Endothelial cell of umbilical vein (primary cell): ENCODE measurements around the gene NUAK1. TPM values are rescaled to one million over a fixed set of nuclear protein-coding genes. Genes with fewer than 3 reads are reported as not detected.

Experiments used
- BruUV-seq: library from RNA; stranded (reverse); fragments of 400-500 nt; replicated peaks from 2 replicates; lab custom pipeline; 2021; lab: Mats Ljungman, UMichigan
- CTCF ChIA-PET: fragments of 300-600, 350-600 bp; sonication (Branson Sonifier 250); formaldehyde crosslinking; loops from one replicate; lab custom pipeline; 2021; ENCODE audit warnings: antibody characterized with exemption, inconsistent platforms; lab: Charles Lee
- POLR2A ChIA-PET: fragments of 300-600, 350-600 bp; sonication (Branson Sonifier 250); formaldehyde crosslinking; loops from one replicate; lab custom pipeline; 2021; ENCODE audit warnings: antibody characterized with exemption, inconsistent platforms; lab: Charles Lee
- DNase-seq: peaks from one replicate; pipeline ENCODE4 v3.0.0-alpha.2; 2011; ENCODE audit warnings: low read depth, low spot score
- FAIRE-seq: peaks from 2 replicates; lab custom pipeline; 2011; peaks lifted over from hg19 to GRCh38; lab: Jason Lieb, UNC
- H2AFZ ChIP-seq: 2 replicates; pipeline ENCODE4 v1.6.0; 2012; ENCODE audit warnings: low read depth, low read length, control low read depth, inconsistent platforms
- H3K27ac ChIP-seq: 2 replicates; pipeline ENCODE4 v1.5.1; 2011; ENCODE audit warnings: low read depth, mild to moderate bottlenecking, control low read depth, low read length, moderate library complexity; ENCODE audit not compliant: insufficient read depth
- H3K27me3 ChIP-seq, 2 experiments: 2 replicates each; pipeline versions ENCODE4 v1.6.0 to v1.6.1; 2011; ENCODE audit warnings: low read length in 2 of 2, mixed read lengths in 1 of 2; ENCODE audit not compliant: control insufficient read depth in 2 of 2, insufficient read depth in 2 of 2
- H3K36me3 ChIP-seq, 2 experiments: 2 replicates in 1 of 2; 3 replicates in 1 of 2; pipeline ENCODE4 v1.5.1; 2011; ENCODE audit warnings: low read length in 2 of 2, mild to moderate bottlenecking in 1 of 2, moderate library complexity in 1 of 2; ENCODE audit not compliant: control insufficient read depth in 2 of 2, insufficient read depth in 2 of 2; ENCODE audit errors: extremely low read depth in 1 of 2
- H3K4me1 ChIP-seq: 3 replicates; pipeline ENCODE4 v1.5.1; 2011; ENCODE audit warnings: mild to moderate bottlenecking, low read length; ENCODE audit not compliant: control insufficient read depth, insufficient read depth; ENCODE audit errors: extremely low read depth
- H3K4me2 ChIP-seq: 2 replicates; pipeline ENCODE4 v1.6.1; 2011; ENCODE audit warnings: low read length, control low read depth, mixed read lengths; ENCODE audit not compliant: insufficient read depth
- H3K4me3 ChIP-seq, 3 experiments: fragments of 200-600 bp in 1 of 3; sonication (generic), shearing (Covaris generic) in 1 of 3; replicated peaks in 1 of 3; 2 replicates each; pipeline ENCODE4 v1.5.1; 2011 to 2016; ENCODE audit warnings: control low read depth in 3 of 3, low read length in 3 of 3, mild to moderate bottlenecking in 2 of 3, inconsistent platforms in 1 of 3, low read depth in 1 of 3, moderate library complexity in 1 of 3; ENCODE audit not compliant: insufficient read depth in 1 of 3
- H3K79me2 ChIP-seq: 2 replicates; pipeline ENCODE4 v1.6.0; 2012; ENCODE audit warnings: low read length, inconsistent platforms; ENCODE audit not compliant: control insufficient read depth, insufficient read depth
- H3K9ac ChIP-seq: replicated peaks from 2 replicates; pipeline ENCODE3; 2011; ENCODE audit warnings: low read length, control low read depth; ENCODE audit not compliant: insufficient read depth; ENCODE audit errors: extremely low read depth
- H3K9me1 ChIP-seq: replicated peaks from 3 replicates; pipeline ENCODE4 v1.6.0; 2011; ENCODE audit warnings: mild to moderate bottlenecking, low read length; ENCODE audit not compliant: control insufficient read depth, insufficient read depth; ENCODE audit errors: extremely low read depth
- H3K9me3 ChIP-seq: replicated peaks from 2 replicates; pipeline ENCODE4 v1.5.1; 2012; ENCODE audit warnings: low read length, inconsistent platforms; ENCODE audit not compliant: control insufficient read depth, insufficient read depth
- H4K20me1 ChIP-seq: replicated peaks from 2 replicates; pipeline ENCODE3; 2011; ENCODE audit warnings: mild to moderate bottlenecking, low read length; ENCODE audit not compliant: control insufficient read depth, insufficient read depth; ENCODE audit errors: extremely low read depth
- FOS ChIP-seq: IDR thresholded peaks from 2 replicates; pipeline ENCODE4 v1.6.1; 2011; ENCODE audit warnings: mild to moderate bottlenecking, low read length, moderate library complexity, borderline replicate concordance; ENCODE audit not compliant: insufficient read depth
- GATA2 ChIP-seq: IDR thresholded peaks from 2 replicates; pipeline ENCODE4 v1.7.0; 2011; ENCODE audit warnings: low read depth, mild to moderate bottlenecking, moderate library complexity, mixed read lengths, low read length; ENCODE audit not compliant: insufficient read length, insufficient read depth
- JUN ChIP-seq: IDR thresholded peaks from 2 replicates; pipeline ENCODE4 v1.6.1; 2011; ENCODE audit warnings: borderline replicate concordance, low read depth; ENCODE audit not compliant: insufficient read length, insufficient read depth
- MYC ChIP-seq: IDR thresholded peaks from one replicate; pipeline ENCODE4 v1.6.1; 2011; ENCODE audit warnings: mild to moderate bottlenecking, low read depth, low read length
- POLR2A ChIP-seq: IDR thresholded peaks from 2 replicates; pipeline ENCODE4 v1.6.1; 2012; ENCODE audit warnings: low read depth, mild to moderate bottlenecking, control low read depth, low read length
- POLR2AphosphoS5 ChIP-seq: IDR thresholded peaks from 2 replicates; pipeline ENCODE4 v1.6.1; 2012; ENCODE audit warnings: low read depth, mild to moderate bottlenecking, control low read depth, low read length, moderate library complexity; ENCODE audit not compliant: insufficient read depth
- dilution Hi-C: fragments of 300-500 bp; cut with MboI; formaldehyde crosslinking; loops from one replicate; pipeline ENCODE4 v1.15.0; 2019; ENCODE audit warnings: low sequenced_read_pairs; ENCODE audit not compliant: extremely low pct_ligation_motif_present
- intact Hi-C: fragments of 100-400 bp; cut with micrococcal nuclease; formaldehyde crosslinking; loops from one replicate; pipeline ENCODE4 v1.10.0; 2022
- polyA plus RNA-seq, 4 experiments: library from polyadenylated mRNA; depleted of rRNA in 3 of 4; stranded (reverse) in 3 of 4; unstranded in 1 of 4; fragments of >200 nt; gene quantifications; 2 replicates each; pipeline versions ENCODE4 v1.2.1 to v1.2.3, GENCODE V29; 2011 to 2012; ENCODE audit warnings: missing spikeins in 1 of 4
- total RNA-seq: library from RNA; stranded (reverse); gene quantifications from 2 replicates; pipeline ENCODE4 v1.2.3, GENCODE V29; 2021
- TF ChIP-seq, protein P1 (sequence below), 2 donors: IDR thresholded peaks; 1 replicate in 1 of 2; 2 replicates in 1 of 2; pipeline ENCODE4 v1.5.1; 2011; ENCODE audit warnings: low read length in 2 of 2, mild to moderate bottlenecking in 2 of 2, moderate library complexity in 2 of 2, control low read depth in 1 of 2, inconsistent platforms in 1 of 2, low read depth in 1 of 2; ENCODE audit not compliant: insufficient read depth in 1 of 2; ENCODE audit errors: extremely low read depth in 1 of 2

NUAK1 gene
- total and polyA plus RNA-seq, 2 donors (not counting 3 experiments of a cell fraction or from before 2014, with no cell fraction given) = 34.2 to 39.7 TPM

DNA sequence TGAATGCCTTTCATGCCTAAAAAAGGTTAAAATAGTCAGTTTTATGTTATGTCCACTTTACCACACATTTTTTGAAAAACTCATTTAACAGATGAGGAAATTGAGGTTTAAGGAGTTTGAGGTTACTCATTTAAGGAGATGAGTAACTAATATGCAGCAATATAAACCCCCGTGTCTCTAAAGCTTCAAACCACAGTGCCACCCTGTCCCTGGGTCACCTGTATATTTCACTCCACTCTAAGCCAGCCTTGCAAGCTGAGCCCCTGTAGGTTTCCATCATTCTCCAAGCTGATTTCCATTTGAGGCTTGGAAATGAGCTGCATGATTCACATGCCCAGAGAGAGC is 64.4 kb downstream of the NUAK1 start:
- Histone ChIP-seq H3K4me3 (no peak overlapping the region), H3K27ac (no peak overlapping the region), H3K4me2 (no peak overlapping the region), H3K36me3 (peaks cover 4 to 28% of the 10 kb centered on the region in 2 experiments), H3K9me3 (no peaks in the 10 kb centered on the region), H3K9me1 (no peaks in the 10 kb centered on the region), H3K9ac (no peak overlapping the region), H3K27me3 (no peaks in the 10 kb centered on the region), H3K79me2 (no peaks in the 10 kb centered on the region), H4K20me1 (no peaks in the 10 kb centered on the region), H2AFZ (no peak overlapping the region), H3K4me1 (peaks cover 23% of the 10 kb centered on the region)
- FAIRE-seq = no peak
- intact Hi-C loops (no loop called here), dilution Hi-C loops (no loop called here)
- TF ChIP-seq POLR2AphosphoS5 (no peak), MYC (no peak), JUN (no peak), GATA2 (no peak), POLR2A (no peak), FOS (no peak)
- TF ChIP-seq, protein P1, sequence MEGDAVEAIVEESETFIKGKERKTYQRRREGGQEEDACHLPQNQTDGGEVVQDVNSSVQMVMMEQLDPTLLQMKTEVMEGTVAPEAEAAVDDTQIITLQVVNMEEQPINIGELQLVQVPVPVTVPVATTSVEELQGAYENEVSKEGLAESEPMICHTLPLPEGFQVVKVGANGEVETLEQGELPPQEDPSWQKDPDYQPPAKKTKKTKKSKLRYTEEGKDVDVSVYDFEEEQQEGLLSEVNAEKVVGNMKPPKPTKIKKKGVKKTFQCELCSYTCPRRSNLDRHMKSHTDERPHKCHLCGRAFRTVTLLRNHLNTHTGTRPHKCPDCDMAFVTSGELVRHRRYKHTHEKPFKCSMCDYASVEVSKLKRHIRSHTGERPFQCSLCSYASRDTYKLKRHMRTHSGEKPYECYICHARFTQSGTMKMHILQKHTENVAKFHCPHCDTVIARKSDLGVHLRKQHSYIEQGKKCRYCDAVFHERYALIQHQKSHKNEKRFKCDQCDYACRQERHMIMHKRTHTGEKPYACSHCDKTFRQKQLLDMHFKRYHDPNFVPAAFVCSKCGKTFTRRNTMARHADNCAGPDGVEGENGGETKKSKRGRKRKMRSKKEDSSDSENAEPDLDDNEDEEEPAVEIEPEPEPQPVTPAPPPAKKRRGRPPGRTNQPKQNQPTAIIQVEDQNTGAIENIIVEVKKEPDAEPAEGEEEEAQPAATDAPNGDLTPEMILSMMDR (IDR thresholded peaks at IDR 0.05; ENCODE audit: extremely low read depth in 1 of 2, insufficient read depth in 1 of 2, low read depth in 1 of 2, low read length in 2 of 2) = no peak
- DNase-seq = no peak
- POLR2A ChIA-PET = no interaction called here
- BruUV-seq = no TSS peak
- CTCF ChIA-PET = interaction anchor here (0.8 to 1.6 kb wide), 3 partner anchors 17 to 369 kb away, joined by 3 to 7 read pairs (median 4); no protein-coding TSS in a partner anchor
